ENCODE data around the gene DRC7.

Gene DRC7

DNA sequence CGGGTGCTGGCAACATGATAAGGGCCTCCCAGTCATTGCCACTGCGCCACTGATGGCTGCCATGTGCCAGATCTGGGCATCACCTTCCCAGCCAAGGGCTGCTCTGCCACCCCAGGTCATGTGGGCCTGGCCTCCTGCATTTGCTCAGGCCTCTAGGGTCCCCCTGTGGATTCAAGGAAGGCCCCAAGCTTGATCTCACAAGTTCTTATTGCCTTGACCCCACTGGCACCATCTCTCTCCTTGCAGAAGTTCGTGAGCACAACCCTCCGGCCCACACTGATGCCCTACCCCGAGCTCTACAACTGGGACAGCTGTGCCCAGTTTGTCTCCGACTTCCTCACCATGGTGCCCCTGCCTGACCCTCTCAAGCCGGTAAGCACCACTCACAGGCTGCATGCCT, 5.3 kb downstream of the DRC7 start:
- intact Hi-C loops (cut with DNase I; ENCODE audit: low total_unique reads) = no loop called here
- Histone ChIP-seq H3K4me1 (no peaks in the 10 kb centered on the region), H3K4me3 (no peak overlapping the region), H3K36me3 (no peaks in the 10 kb centered on the region), H3K9me3 (no peaks in the 10 kb centered on the region), H3K27ac (no peak overlapping the region), H3K27me3 (no peaks in the 10 kb centered on the region)
- TF ChIP-seq, protein P1, sequence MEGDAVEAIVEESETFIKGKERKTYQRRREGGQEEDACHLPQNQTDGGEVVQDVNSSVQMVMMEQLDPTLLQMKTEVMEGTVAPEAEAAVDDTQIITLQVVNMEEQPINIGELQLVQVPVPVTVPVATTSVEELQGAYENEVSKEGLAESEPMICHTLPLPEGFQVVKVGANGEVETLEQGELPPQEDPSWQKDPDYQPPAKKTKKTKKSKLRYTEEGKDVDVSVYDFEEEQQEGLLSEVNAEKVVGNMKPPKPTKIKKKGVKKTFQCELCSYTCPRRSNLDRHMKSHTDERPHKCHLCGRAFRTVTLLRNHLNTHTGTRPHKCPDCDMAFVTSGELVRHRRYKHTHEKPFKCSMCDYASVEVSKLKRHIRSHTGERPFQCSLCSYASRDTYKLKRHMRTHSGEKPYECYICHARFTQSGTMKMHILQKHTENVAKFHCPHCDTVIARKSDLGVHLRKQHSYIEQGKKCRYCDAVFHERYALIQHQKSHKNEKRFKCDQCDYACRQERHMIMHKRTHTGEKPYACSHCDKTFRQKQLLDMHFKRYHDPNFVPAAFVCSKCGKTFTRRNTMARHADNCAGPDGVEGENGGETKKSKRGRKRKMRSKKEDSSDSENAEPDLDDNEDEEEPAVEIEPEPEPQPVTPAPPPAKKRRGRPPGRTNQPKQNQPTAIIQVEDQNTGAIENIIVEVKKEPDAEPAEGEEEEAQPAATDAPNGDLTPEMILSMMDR (IDR thresholded peaks at IDR 0.05) = no peak
- no peak for DNase-seq

DNA sequence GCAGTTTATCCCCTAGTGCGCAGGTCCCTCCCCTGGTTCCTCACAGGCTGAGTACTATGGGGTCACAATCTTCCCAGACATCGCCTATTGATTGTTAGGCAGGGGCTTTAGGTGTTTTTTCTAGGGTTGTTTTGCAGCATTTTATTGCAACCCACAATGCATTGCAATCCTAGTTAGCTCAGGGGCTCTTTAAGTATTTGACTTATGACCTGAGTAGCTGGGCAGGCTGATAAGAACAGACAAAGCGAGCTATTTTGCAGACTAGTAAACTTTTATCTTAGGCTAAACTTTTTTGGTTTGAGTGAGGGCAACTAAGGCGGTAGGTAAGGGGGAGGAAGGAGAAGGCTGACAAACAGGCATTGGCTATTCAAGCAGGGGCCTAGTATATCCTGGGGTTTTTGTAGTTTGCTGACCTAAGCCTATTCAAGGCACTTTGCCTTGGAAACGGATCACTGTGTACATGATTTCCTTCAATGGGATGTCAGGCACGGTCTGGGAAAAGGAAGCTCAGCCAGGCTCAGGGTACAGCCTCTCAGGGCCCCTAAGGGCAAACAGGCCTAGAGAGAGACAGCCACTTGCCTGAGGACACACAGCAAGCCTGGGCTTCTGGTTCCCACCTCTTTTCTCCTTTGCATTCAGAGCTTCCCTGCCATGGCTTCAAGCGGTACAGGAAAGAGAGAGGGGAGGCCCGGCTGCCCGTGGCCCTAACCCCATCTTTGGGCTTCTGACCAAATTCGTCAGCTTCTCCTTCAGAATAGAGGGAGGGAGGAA, 6.4 kb downstream of the DRC7 start:
- H3K4me3 ChIP-seq = no peak overlapping the region
- intact Hi-C loops (cut with DNase I; ENCODE audit: low total_unique reads) = no loop called here
- DNase-seq = no peak
- H3K9me3 ChIP-seq = no peaks in the 10 kb centered on the region
- no peak overlapping the region for H3K27ac ChIP-seq
- H3K27me3 ChIP-seq = no peaks in the 10 kb centered on the region
- TF ChIP-seq, protein P1 (IDR thresholded peaks at IDR 0.05) = no peak
- H3K36me3 ChIP-seq = no peaks in the 10 kb centered on the region
- H3K4me1 ChIP-seq = no peaks in the 10 kb centered on the region

DNA sequence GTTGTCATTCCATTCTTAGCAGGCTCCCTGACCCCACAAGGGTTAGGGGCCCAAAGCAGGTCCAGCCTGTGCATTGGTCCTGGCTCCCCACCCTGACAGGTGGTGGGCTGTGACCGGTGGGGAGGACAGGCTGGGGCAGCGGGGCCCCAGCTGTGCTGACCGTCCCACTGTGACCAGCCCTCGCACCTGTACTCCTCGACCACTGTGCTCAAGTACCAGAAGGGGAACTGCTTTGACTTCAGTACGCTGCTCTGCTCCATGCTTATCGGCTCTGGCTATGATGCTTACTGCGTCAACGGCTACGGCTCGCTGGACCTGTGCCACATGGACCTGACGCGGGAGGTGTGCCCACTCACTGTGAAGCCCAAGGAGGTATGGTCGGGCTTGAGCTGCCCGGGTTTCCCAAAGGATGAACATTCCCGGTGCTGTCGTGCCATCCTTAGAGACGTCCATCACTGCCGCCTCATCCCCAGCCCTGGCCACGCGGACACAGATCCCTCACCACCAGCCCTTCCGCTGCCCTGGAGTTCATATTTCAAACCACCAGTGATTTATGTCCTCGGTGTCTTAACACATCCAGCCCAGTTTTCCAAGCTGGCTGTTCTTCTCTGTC, 7.3 kb downstream of the DRC7 start:
- no peaks in the 10 kb centered on the region for H3K9me3 ChIP-seq
- intact Hi-C loops (cut with DNase I; ENCODE audit: low total_unique reads) = no loop called here
- no peaks in the 10 kb centered on the region for H3K4me1 ChIP-seq
- no peak for DNase-seq
- no peak overlapping the region for H3K4me3 ChIP-seq
- TF ChIP-seq, protein P1 (IDR thresholded peaks at IDR 0.05) = no peak
- H3K27ac ChIP-seq = no peak overlapping the region
- H3K36me3 ChIP-seq = no peaks in the 10 kb centered on the region
- H3K27me3 ChIP-seq = no peaks in the 10 kb centered on the region

DNA sequence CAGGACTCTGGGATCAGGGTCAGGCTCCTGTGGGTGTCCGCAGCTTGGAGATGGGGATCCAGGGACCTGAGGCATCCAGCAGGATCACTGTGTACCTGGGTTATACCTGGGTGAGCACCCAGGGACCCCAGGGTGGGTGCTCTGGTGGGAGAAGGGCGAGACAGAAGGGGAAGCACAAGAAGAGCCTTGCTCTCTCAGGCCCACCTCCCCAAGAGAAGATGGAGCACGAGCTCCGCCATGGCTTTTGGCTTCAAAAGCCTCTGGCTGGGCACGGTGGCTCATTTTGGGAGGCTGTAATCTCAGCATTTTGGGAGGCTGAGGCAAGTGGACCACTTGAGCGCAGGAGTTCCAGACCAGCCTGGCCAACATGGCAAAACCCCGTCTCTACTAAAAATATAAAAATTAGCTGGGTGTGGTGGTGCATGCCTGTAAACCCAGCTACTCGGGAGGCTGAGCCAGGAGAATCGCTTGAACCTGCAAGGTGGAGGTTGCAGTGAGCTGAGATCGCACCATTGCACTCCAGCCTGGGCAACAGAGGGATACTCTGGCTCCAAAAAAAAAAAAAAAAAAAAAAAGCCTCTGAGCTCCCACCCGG, 8.9 kb downstream of the DRC7 start:
- H3K9me3 ChIP-seq = no peaks in the 10 kb centered on the region
- TF ChIP-seq, protein P1 (IDR thresholded peaks at IDR 0.05) = no peak
- DNase-seq = no peak
- no peak overlapping the region for H3K27ac ChIP-seq
- H3K4me3 ChIP-seq = no peak overlapping the region
- intact Hi-C loops (cut with DNase I; ENCODE audit: low total_unique reads) = no loop called here
- H3K36me3 ChIP-seq = no peaks in the 10 kb centered on the region
- no peaks in the 10 kb centered on the region for H3K27me3 ChIP-seq
- no peaks in the 10 kb centered on the region for H3K4me1 ChIP-seq

DNA sequence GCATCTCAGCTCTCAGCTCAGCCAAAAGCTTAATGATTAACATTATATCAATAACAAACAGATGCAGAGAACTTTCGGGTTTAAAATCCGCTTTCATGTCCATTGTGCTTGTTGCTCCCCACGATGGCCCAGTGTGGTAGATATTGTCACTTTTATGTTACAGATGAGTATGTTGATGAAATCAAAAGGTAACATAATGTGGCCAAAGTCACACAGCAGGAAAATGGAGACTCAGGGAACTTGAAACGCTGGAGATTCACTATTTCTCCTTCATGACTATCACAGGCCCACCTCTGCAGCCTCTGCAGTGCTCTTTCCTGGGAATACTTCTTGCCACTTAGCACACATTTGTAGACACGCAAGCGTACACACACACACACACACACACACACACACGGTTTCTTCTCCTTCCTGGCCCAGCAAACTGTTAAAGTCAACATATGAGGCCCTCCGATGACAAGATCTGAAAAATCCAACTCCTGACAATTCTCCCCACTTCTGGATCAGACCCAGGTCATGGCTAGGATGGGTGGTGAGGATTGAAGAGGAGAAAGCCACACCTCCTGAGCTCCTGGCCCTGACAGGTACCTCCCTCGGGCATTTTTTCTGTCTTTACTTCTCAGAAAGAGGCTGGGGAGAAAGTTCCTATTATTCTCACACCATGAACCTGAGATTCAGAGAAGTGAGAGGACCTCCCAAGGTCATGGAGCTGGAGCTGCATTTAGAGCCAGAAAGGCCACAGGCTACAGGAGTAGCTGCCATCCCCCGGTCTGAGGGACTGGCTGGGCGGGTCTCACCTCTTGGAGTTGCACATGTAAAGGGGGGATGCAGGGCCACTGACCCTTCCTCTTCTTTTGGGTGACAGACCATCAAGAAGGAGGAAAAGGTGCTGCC, 9.7 kb downstream of the DRC7 start:
- TF ChIP-seq, protein P1 (IDR thresholded peaks at IDR 0.05) = no peak
- Histone ChIP-seq H3K27me3 (no peaks in the 10 kb centered on the region), H3K36me3 (no peaks in the 10 kb centered on the region), H3K4me3 (no peak overlapping the region), H3K9me3 (no peaks in the 10 kb centered on the region), H3K4me1 (no peaks in the 10 kb centered on the region), H3K27ac (no peak overlapping the region)
- intact Hi-C loops (cut with DNase I; ENCODE audit: low total_unique reads) = no loop called here
- DNase-seq = no peak
